GM19455 (cell line): Measurements from ENCODE around the gene SLC24A5.

Experiments
- ATAC-seq: cut with Tn5 transposase; IDR thresholded peaks from one replicate; pipeline ENCODE4 v1.9.1; 2021; ENCODE audit not compliant: unreplicated experiment

The SLC24A5 gene

DNA sequence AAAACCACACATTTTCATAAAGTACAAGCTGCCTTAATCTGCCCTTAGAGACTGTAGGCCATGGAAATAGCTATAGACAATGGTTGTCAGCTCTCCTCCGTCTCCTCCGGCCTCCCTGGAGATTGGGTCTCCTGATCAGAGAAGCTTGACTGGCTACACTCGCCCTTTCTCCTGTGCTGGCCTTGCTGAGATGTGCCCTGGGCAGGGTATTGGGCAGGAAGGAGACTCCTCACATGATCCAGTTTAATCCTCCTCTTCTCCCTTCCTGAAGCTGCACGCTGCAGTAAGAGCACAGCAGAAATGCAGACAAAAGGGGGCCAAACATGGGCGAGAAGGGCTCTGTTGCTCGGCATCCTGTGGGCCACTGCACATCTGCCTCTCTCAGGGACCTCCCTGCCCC, at the start of gene SLC24A5:
SLC24A5 (plus strand) TSS at position 246 of the 400 bp plus-strand sequence; CDS start at position 301, 55 bp downstream.
- no peak for ATAC-seq

DNA sequence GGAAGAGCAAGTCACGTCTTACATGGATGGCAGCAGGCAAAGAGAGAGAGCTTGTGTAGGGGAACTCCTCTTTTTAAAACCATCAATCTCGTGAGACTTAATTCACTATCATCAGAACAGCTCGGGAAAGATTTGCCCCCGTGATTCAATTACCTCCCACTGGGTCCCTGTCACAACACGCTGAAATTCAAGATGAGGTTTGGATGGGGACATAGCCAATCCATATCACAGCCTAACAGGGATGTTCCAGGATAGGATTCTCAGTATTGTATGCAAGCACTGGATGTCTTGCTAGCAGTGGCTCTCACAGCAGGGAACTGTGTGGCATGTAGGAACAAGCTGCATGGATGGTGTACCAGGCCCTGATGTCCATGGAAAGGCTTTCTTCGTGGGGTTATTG, 47.8 kb upstream of the SLC24A5 start:
- ATAC-seq, result no peak

DNA sequence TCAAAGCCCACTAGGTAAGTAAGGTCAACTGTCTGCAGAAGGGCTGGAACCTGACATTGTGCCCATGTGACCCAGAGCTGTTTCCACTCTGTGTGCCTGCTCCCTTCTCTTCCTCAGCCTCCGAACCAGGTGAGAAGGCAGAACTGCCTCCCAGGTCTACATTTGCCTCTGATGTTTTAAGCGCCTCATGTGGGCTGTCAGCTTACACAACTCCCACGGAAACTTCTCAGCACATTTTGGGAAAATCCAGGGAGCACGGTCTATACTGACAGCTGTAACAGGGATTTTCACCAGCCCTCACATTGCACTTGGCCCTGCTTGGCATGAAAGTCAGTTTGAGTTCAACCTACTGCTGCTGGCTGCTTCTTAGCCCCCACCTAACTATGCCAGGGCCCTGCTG, 46.9 kb upstream of the SLC24A5 start:
- no peak for ATAC-seq

DNA sequence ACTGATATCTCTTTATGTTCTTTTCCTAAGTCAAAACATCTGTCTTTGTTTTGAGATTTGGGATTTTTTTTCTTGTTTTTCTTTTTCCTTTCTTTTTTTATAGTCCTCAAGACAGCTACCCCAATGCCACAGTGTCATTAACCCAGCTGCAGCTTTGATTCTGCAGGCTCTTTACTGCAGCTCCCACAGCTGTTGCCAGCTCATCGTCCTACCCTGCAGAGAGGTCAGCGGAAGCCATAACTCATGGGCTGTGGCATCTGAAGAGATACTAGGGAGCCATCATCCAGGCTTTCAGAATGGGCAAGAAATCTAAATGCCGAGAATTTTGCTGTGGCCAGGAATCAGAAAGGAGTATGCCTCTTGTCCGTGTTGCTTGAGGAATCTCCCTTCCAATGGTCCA, 44.3 kb upstream of the SLC24A5 start:
- no peak for ATAC-seq

DNA sequence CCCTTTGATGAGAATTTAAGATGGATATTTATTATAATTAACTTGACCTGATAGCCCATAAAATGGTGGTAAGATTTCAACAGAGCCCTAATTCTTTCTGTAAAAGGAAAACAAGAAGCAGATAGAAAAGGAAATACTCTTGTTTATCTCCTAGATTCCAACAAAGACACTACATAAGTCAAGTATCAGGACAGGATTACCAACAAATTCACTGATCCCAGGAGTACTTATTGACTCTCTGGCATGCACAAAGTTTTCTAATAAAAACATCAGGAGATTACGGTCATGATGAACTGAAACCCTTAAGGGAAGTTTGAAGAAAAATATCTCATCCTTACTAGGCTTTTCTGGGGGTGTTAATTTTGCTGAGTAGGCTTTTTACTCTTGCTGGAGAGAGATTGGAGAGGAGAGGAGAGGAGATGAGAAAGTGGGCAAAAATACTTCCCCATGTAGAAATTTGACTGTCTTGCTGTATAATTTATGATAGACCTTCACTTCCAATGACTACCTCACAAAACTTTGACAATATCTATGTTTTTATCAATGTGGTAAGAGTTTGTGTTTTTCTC, 43.1 kb upstream of the SLC24A5 start:
- ATAC-seq, result no peak

DNA sequence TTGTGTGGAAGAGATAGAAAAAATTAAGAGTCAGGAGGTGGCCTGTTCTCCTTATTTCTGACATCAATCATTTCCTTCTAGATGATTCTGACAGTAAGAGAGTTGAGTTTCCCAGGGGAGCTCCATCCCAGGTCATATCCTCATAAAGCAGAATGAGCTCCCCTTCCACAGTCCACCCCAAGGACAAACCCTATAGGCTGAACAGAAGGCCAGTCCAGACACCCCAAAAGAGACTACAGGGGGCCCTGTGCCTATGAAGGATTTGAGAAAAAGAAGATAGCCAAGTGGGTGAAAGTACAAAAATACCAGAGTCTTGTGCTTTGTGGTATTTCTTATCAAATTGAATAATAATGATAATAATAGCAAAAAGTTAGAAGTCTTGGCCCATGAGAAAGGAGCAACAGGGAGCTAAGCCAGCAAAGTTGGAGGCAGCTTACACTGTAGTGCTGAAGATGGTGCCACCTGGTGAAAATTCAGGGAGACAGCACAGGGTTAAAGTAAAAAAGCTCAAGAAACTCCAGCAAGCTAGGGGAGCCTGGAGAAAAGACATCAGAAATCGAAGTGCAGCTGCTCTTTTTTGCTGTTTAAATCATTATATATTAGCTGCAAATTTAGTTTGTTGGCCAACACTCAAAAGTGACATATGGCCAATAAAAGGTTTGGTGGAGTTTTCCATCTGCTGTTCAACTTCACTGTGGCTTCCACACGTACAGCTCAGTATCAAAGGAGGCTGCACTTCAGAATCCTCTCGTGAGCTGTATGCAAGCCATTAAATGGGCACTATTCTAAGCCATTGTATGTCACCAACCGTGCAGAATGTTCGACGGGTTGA, 35.8 kb upstream of the SLC24A5 start:
- ATAC-seq, result no peak

DNA sequence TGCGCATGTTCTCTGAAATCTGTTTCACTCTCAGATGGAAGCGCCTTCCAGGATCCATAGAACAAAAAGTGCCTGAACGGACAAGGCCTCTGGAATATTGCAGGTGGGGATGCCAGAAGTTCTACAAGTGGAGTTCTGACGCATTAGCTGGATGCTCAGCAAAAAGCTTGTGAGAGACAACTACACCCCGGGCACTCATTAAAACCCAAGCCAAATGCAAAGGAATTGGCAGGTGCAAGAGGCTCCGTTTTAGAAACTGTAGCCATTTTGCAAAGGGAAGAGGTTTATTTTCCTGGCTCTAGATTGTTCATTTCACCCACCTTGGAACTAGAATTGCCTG, 35.2 kb upstream of the SLC24A5 start:
- ATAC-seq, result no peak

DNA sequence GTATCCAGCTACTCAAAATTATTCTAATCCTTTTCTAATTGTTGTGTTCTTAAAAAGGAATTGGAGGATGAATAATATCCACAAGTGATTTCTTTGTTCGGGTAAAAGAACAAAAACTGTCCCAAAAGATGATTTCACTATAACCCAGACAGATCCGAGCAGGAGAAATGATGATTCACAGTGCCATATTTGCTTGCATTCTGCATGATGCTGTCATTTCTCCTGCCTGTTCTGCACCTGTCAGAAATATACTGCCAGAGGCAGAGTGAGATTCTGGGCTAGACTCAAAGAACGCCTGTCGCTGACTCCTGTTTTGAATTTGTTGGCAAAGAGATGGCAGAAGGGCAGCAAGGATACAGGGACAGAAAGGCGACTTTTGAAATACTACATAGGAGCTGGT, 34.7 kb upstream of the SLC24A5 start:
- ATAC-seq, result no peak

DNA sequence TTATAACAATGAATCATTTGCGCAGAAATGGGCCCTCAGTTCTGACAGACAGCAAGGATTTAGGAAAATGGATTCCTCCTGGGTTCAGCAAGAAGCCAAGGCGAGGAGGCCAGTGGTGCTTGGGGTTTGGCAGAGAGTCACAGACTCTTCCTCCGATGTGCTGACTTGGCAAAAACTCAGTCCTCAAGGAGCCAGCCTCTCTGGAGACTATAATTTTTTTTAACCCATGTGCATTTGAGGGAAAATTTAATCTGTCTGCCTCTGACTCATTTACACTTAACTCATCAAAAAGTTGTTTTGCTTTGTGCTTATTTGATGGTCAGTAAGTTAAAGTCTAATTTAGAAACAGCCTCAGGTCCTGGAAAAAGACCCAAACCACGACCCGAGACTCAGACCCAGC, 34.2 kb upstream of the SLC24A5 start:
- ATAC-seq, result no peak

DNA sequence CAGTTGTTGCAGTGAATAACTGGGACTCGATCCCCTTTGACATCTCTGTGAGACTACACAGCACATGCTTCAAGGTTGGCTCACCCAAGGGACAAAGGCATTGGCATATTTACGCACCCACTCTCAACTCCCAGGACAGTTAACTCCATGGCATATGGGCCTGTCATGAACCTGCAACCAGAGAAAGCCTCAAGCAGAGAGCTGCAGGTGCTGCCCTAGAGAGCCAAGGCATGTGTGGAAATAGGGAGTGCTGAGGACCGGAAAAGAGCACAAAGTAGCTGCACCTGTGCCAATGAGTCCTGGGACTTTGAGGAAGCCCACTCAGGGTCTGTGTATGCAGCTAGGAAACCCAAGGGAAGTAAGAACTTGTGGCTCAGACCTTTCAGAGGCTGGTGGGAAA, 32.9 kb upstream of the SLC24A5 start:
- no peak for ATAC-seq

DNA sequence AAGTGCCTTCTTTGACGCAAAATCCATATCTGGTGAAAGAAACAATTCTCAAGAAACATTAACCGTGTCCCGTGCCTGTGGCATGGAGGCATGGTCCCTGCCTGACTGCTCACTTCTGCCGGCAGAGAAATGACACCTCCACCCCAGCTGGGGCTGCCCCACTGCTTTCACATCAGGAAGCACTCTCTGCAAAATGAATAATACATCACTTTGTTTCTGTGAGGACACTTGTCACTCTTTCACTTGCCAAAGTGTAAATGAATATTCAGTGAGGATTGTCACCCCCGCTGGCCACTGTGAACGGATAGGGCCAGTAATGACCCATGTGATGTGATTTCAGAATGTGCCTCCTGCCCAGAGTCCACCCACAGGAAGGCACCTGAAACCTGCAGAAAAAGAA, 31.1 kb upstream of the SLC24A5 start:
- ATAC-seq, result no peak

DNA sequence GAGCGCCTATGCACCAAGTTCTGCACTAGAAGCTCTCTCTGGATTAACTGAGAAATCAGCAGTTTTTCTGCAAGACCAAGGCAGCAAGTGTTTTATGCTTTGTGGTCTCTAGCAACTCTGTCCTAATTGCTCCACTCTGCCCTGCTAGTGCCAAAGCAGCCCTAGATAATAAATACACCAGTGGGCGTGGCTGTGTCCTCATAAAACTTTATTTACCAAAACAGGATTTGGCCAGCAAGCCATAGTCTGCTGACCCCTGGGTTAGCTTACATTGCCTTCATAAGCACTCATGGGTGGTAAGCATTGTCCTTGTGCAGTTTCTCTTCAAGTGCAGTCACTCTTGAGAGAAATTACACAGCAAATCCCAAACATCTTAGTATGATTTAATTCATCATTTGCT, 30.7 kb upstream of the SLC24A5 start:
- ATAC-seq, result no peak

DNA sequence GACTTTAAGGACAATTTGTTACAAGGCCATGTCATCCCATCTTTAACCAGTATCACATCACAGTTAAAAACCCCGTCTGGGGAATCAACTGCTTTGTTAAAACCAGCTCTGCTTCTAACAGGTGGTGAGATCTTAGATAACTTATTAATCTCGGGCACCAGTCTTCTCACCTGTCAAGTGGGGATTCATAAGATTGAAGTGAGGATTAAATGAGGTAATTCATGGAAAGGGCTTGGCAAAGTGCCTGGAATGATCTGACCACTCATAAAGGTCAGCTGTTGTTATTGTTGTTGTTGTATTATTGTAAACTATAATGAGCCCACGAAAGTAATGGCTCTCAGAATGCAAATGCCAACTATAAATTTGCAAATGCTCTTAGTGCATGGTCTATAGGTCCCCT, 30.1 kb upstream of the SLC24A5 start:
- ATAC-seq, result no peak

DNA sequence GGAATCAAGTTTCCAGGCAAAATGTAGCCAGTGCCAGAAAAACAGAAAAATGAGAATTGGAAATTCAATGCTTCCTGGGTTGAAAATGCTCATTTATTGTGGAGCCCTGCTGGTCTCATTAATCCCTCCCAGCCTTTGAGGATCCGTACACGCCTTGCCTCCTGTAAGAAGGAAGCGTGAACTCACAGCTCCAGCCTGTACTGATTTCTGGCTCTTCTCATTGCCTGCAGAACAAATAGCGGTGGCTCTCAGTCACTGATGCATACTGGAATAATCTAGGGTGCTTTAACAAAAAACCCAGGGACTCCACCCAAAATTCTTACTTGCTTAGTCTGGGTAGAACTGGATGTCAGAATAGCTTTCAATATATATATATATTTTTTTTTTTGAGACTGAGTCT, 29.3 kb upstream of the SLC24A5 start:
- no peak for ATAC-seq

DNA sequence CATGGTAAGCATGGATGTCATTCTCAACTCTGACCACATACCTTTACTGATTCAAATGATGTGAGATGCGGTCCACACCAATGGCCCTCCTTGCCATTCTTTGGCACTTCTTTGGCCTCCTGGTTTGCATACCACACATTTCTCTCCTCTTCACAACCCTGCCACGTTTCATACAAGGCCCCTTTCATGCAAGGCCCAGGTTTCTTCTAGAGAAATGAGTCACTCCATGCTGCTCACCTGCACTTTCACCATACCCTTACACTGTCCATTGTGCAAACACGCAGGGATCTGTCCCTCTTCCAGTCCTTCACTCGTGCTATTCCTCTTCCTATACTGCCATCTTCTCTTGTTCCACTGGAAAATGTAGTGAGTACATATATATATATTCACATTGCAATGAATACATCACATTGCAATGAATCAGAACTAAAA, 24.4 kb upstream of the SLC24A5 start:
- ATAC-seq, result peak; percentile 78

DNA sequence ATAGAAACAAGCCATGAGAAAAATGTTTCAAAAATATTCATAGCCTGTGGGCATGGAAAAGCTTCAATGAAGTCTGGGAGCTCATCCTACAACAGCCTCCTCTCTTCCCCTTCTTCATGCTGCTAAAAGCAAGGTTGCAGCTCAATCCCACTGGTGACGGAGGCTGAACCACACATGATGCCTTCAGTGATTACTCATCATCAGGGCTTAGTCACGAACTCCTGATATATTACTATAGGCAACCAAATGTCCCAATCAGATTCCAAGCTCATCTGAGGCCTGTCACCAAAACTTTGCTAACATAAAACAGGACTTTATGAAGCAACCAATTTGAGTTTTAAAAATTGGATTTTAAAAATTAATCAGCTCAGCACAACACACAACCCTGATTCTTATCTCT, 24.0 kb upstream of the SLC24A5 start:
- peak; percentile 18 for ATAC-seq

DNA sequence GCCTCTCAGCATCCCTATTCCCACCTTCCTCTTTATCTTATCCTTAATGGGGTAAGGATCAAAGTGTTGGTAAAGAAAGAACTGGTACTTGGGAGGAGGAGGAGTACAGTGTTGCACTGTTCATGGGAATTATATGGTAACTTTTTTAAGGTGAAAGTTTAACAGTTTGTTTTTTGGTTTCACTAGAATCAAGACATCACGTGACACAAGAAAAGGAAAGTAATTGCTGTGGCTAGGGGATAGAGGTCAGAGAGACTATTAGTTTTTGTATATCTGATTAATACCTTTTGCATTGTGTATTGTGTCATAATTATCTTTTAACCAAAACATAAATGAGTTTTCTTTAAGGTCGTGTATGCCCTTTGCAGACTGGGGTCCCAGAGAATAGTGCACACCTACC, 23.5 kb upstream of the SLC24A5 start:
- no peak for ATAC-seq

DNA sequence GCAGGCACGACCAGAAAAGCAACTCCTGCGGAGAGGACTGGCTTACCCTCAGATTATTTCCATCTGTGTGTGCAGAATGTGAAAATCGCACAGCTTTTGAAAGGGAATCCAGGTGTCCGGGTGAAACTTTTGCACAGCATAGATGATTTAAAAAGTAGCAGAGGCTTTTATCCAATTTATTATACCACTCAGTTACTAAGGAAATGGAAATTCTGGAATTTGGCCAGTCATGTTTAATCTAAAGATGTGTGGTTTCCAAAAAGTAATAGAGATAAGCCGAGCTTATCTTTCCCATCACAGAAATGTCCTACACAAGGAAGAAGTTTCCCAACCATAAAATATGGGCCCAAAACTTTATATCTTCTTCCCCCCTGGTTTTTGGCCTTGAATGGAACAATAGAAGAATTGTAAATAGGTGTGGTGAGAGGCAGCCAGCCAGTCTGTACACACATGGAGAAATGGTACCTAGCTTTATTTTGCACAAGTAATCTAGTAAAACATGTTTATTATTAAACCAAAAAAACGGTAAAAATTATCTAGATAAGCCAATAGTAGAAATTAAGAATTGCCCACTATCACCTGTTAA, 19.3 kb upstream of the SLC24A5 start:
- ATAC-seq, result no peak

DNA sequence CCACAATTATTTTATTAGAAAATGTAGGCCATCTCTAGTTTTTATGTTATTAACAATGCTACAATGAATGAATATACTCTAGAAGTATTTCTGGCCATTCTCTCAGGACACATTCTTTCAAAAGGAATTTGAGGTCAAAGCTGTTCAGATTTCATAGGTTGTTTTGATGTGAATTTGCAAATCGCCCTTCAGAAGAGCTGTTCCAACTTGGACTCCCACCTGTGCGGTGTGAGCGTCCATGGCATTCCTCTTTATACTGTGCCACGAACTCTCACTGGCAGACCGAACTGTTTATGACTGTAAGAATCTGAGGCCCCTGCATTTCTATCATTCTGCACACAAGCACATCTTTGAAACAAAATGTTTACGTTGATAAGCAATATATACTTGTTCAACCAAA, 18.6 kb upstream of the SLC24A5 start:
- ATAC-seq, result no peak

DNA sequence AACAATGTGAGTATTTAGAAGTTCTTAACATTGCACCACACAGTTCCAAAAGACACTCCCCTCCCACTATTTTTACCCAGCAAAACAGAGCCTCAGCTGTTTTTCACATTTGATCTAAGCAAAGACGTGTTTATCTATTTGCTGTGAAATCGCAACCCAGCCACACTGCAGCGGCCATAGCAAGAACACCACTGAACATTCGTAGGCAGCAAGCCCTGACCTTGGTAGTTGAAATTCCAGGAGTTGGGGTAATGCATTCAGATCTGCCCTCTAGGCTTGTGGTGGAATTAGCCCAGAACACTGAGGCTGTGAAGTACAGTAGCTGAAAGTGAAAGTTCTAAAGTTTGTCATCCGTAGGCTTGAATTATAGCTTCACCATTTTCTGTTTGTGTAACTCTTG, 17.1 kb upstream of the SLC24A5 start:
- no peak for ATAC-seq

DNA sequence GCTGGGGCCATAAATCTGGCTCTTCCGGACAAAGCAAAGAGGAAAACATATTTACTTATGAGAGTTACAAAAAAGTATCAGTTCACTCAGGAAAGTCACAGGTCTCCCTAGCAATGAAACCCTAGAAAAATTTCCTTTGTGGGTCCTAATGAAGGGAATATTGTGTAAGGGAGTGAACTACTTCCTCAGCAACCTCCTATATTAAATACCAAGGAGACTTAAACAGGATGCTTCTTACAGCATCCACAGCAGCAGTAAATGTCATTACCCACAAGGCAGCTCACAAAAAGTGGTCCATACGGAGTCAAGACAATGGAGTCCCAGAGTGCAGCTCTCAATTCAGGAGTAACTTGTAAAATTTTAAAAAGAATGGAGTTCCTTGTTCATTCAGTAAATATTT, 14.9 kb upstream of the SLC24A5 start:
- no peak for ATAC-seq

DNA sequence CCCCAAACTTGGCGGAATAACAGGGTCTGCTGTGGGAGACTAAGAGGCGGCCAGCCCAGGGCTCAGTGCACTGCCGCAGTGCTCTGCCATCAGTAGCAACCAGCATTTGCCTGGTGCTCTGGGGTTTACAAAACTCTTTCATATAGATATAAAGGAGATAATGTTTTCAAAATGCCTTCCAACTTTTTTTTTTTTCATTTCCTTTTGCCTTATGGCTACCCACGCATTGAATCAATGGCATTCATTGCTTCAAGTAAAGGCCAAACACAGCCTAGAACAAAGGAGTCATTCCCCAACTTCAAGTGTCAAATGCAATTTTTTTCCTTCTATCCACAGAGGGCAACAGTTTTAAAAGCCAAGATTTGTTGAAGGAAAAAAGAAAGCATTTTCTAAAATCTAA, 11.6 kb upstream of the SLC24A5 start:
- no peak for ATAC-seq
